HT1080 (cell line): ENCODE measurements around the gene YPEL1. TPM values are rescaled to one million over a fixed set of nuclear protein-coding genes. Genes with fewer than 3 reads are reported as not detected.
"Not testable (repeated sequence)": the region's sequence is repeated elsewhere in the genome, so short reads cannot be mapped to it uniquely, and the experiment has no call there.

Experiments
- DNase-seq: peaks from one replicate; pipeline ENCODE4 v3.0.0-alpha.2; 2015; ENCODE audit warnings: low read depth
- total RNA-seq: library from RNA; depleted of rRNA; stranded (reverse); fragments of >200 nt; shearing (Covaris generic); gene quantifications from 2 replicates; pipeline ENCODE4 v1.2.3, GENCODE V29; 2014

Gene YPEL1
- total RNA-seq, 1 experiment from 2014 or later: 0.21 TPM

DNA sequence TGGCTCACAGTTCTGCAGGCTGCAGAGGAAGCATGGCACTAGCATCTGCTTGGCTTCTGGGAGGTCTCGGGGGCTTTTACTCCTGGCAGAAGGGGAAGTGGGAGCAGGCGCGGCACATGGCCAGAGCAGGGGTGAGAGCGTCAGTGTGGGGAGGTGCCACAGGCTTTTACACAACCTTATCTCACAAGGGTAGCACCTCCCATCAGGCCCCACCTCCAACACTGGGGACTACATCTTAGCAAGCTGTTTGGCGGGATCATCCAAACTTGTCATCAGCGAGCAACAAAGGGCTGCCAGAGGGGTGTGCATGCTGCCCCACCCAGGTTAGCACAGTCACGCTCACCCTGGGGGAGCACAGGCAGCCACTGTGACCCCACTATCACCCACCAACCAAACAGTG lies 18.9 kb upstream of the YPEL1 start:
- DNase-seq: no peak

DNA sequence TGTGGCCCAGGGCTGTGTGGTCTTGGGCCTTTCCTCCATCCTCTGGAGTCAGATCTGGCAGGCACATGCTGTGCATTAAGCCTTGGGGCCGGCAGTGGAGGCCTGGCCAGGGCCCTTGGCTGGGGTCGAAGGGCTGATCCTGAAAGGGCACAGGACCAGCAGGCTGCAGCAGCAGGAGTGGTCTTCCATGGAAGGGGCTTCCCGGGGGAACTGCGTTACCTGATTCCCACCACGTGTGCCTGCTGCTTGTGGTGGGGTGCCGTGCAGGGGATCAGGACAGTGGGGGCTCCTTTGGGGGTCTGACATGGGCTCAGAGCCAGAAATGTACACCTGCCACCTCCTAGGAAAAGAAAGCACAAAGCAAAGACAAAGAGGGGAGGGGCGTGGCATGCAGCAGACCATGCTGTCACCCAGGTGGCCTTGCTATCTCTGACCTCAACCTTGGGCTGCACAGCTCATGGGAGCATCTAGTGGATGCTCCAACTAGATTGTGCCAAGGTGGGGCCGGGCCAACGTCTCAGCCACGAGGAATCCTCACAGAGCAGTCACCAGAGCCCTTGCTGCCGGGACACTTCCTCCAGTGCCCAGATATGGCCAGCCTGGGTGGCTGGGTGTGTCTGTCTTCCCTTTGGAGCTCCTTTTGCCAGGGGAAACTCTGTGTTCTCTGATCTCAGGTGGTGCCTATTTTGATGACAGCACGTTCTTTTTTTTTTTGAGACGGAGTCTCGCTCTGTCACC lies 17.9 kb upstream of the YPEL1 start:
- no peak for DNase-seq

- no peak for DNase-seq
Measured at GRCh38 chr22:21752276-21752675, 16.7 kb upstream of the YPEL1 start.

- DNase-seq: no peak
Measured at GRCh38 chr22:21745948-21746347, 10.4 kb upstream of the YPEL1 start.

DNA sequence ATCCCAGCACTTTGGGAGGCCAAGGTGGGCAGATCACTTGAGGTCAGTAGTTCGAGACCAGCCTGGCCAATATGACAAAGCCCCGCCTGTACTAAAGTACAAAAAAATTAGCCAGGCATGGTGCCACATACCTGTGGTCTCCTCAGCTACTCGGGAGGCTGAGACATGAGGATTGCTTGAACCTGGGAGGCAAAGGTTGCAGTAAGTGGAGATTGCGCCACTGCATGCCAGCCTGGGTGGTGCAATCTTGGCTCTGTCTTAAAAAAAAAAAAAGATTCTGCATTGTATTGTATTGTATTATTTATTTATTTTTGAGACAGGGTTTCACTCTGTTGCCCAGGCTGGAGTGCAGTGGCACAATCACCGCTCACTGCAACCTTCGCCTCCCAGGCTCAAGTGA lies 9.3 kb upstream of the YPEL1 start:
- DNase-seq: not testable (repeated sequence)

DNA sequence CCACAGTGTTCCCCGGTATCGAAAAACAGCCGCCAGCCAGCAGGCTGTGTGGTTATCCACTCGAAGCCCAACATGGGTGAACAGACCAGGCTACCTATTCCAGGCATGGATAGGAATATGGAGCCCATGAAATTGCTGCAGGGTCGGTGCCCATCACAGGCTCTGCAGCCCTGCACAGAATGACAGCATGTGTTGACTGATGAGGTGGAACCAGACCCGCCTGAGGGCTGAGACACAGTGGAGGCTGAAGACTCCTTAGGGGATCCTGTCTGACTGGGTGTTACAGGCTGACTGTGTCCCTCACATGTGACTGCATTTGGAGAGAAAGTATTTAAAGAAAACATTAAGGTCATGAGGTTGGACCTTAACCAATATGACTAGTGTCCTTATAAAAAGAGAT lies 6.2 kb upstream of the YPEL1 start:
- no peak for DNase-seq

GRCh38 chr22:21741059-21741458 lies 5.5 kb upstream of the YPEL1 start:
- DNase-seq: no peak

DNA sequence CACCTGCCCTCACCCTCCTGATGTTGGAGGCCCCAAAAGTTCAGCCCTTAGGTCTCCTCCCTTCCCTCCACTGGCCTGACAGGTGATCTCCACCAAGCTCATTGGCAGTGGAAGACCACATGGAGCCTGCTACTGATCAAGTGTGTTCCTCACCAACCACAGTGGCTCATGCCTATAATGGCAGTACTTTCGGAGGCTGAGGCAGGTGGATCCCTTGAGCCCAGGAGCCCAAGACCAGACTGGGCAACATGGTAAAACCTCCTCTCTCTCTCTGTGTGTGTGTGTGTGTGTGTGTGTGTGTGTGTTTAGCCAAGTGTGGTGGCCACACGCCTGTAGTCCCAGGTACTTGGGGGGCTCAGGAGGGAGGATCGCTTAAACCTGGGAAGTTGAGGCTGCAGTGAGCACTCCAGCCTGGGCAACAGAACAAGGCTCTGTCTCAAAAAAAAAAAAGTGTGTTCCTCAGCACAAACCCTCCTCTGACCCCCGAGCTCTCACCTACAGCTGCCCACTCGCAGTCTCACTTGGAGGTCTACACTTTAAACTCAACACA lies 4.3 kb upstream of the YPEL1 start:
- DNase-seq: no peak

DNA sequence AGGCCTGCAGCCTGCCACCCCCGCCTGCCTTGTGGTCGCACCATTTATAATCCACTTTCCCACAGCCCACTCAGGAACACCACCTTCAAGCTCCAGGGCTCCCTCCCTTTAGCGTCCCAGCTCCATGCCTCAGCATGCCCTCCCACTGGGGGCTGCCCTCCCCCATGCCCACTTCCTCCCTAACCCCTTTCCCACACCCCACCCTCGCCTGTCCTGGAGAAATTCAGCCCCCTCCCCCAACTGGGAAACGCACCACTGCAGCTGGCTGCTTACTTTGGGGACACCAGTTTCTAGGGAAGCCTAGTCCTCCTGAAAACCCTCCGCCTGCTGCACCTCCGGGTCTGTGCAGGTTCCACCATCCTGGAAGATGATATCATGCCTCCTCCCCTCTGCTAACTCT lies 3.4 kb upstream of the YPEL1 start:
- DNase-seq: no peak

GRCh38 chr22:21738081-21738480 lies 2.5 kb upstream of the YPEL1 start:
- DNase-seq: no peak

- no peak for DNase-seq
Measured at GRCh38 chr22:21736948-21737347, 1.4 kb upstream of the YPEL1 start.

GRCh38 chr22:21736084-21736642 lies 569 bp upstream of the YPEL1 start:
- DNase-seq: no peak

GRCh38 chr22:21734540-21735199 lies 924 bp downstream of the YPEL1 start:
- DNase-seq: no peak

- no peak for DNase-seq
Measured at GRCh38 chr22:21731503-21731902, 4.1 kb downstream of the YPEL1 start.

- DNase-seq: no peak
Measured at GRCh38 chr22:21730535-21731308, 4.9 kb downstream of the YPEL1 start.

- not testable (repeated sequence) for DNase-seq
Measured at GRCh38 chr22:21729184-21729583, 6.4 kb downstream of the YPEL1 start.

DNA sequence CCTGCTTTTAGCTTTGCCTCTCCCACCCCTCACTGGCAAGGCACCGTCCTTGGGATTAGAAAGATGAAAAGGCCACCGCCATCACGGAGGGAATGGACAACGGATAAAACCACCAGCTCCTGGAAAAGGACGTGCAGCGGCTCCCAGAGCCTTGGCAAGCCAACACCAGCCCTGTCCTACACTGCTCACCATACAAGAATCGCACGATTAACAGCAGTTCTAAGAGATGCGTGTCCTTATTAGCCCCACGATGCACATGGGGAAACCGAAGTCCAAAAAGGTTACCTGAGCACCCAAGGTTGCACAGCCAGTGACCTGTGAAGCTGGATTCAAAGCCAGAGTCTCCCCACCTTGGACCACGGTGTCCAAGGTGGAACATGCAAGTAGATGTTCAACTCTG lies 7.3 kb downstream of the YPEL1 start:
- no peak for DNase-seq

DNA sequence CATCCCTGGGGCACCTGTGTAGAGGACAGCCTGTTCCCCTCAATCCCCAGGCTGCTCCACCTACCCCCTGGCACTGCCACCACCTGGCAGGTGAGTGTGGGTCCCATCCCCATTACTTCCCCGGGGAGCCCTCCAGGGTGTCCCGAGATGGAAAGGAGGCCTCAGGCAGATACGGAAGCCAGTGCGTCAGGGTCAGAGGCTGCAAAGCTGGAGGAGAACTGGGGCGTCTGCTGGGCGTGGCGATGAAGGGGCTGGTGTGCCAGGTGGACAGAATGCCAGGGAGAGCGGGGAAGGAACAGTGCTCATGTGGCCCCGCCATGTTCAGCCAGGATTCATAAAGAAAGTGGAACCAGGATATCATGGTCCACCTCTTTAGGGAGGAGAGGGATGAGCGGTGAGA lies 7.8 kb downstream of the YPEL1 start:
- DNase-seq: no peak

DNA sequence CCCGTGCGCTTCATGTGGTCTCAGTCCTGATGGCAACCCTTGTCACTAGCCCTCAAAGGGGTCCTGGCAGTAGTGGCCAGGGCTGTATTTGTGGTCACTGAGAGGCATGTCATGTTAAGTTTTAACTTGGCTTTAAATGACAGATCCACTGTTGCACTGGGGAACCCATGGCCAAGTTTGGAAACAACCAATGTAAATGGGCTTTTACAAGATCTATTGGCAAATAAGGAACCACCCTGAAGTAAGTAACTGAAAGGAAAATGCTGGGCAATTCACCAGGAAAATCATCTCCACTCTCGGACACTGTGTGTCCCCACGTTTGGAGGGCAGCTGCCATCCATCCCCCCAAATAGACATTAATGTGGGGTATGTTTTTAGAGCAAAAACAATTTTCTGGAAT lies 8.4 kb downstream of the YPEL1 start:
- DNase-seq: no peak

DNA sequence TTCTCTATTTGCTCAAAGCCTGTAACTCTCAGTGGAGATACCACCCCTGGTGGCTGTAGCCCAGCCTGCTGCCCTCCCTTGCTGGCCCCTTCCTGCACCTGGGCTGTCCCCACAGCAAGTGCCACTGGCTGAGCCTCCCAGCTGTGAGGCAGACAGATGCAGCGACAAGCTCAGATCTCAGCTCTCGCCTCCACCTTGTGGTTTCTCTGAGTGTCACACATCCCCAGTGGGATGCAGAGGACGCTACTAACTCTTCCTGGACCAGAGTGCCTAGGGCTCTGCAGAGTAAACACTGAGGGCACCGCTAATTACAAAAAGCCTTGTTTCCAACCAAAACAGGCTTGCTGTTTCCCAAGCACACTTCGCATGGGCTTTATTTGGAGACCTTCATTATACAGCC lies 8.9 kb downstream of the YPEL1 start:
- no peak for DNase-seq

DNA sequence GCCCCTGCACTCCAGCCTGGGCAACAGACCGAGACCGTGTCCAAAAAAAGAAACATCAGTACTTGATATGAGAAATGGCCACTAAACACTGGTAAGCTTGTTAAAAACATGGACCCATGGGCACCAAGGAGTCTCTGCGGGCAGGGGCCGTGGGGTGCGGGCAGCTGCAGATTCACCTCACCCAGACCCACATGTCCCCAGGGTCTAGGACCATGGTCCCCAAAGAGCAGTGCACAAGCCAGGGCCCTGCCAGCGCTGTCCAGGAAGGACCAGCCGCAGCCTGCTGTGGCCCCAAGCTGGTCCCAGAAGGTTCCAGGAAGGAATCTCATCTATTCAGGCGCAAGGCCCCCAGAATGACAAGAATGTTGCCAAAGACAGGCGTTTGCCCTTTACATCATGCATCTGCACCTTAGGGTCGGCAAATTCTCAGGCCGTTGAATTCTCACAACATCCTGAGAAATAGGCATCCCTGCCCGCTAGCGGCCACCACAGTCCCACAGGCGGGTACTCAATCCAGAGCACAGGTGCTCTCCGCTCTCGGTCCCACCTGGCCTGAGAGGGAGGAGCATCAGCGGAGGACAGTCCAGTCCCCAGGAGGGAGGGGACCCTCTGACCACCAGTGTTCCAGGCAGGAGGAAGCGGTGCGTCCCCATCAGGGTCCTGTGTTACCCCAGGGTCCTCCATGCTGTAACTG lies 9.5 kb downstream of the YPEL1 start:
- DNase-seq: no peak
